Measurements from ENCODE around the gene PARD3B.

Gene PARD3B

DNA sequence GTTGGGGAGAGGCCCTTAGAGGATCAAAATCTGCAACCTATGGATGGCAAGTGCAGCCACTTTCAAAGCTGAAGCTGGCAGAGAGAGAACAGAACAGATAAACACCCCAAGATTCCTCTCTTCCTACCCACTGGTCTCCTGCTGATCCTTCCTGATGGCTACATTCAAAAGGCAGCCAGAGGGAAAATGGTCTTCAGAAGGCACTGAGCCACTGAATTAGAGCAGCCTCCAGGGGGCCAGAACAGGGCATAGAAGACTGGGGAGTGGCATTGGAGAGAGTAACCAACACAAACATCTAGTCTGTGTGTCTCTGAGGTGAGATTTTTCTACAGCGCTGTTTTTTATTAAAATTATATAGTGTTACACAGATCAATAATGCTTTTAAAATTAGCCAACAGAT lies 432.6 kb downstream of the PARD3B start:
- Histone ChIP-seq H3K4me3 (ENCODE audit: insufficient read depth, low read length, poor library complexity, severe bottlenecking) (no peak overlapping the region), H3K9ac (ENCODE audit: low read length) (no peak overlapping the region), H3K27me3 (ENCODE audit: low read length) (no peaks in the 10 kb centered on the region), H4K20me1 (ENCODE audit: low read depth, low read length) (no peaks in the 10 kb centered on the region), H3K36me3 (ENCODE audit: low read length) (no peaks in the 10 kb centered on the region), H3F3A (ENCODE audit: insufficient read depth) (no peaks in the 10 kb centered on the region), H2AFZ (ENCODE audit: low read depth, low read length, severe bottlenecking) (no peak overlapping the region), H3K9me3 (ENCODE audit: insufficient read depth, low read length) (no peaks in the 10 kb centered on the region), H3K4me2 (ENCODE audit: low read depth, low read length, poor library complexity, severe bottlenecking) (no peak overlapping the region), H3K9me2 (replicated peaks; ENCODE audit: insufficient read depth, low read length) (no peaks in the 10 kb centered on the region), H3K79me2 (ENCODE audit: insufficient read depth, low read length) (no peaks in the 10 kb centered on the region), H3K27ac (ENCODE audit: low read depth, low read length) (no peak overlapping the region)
- TF ChIP-seq, protein P1, sequence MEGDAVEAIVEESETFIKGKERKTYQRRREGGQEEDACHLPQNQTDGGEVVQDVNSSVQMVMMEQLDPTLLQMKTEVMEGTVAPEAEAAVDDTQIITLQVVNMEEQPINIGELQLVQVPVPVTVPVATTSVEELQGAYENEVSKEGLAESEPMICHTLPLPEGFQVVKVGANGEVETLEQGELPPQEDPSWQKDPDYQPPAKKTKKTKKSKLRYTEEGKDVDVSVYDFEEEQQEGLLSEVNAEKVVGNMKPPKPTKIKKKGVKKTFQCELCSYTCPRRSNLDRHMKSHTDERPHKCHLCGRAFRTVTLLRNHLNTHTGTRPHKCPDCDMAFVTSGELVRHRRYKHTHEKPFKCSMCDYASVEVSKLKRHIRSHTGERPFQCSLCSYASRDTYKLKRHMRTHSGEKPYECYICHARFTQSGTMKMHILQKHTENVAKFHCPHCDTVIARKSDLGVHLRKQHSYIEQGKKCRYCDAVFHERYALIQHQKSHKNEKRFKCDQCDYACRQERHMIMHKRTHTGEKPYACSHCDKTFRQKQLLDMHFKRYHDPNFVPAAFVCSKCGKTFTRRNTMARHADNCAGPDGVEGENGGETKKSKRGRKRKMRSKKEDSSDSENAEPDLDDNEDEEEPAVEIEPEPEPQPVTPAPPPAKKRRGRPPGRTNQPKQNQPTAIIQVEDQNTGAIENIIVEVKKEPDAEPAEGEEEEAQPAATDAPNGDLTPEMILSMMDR (IDR thresholded peaks at IDR 0.05; ENCODE audit: insufficient read depth, low read length, poor library complexity, severe bottlenecking): no peak
- TF ChIP-seq EZH2phosphoT487 (conservative IDR thresholded peaks at IDR 0.05; ENCODE audit: low read length): no peak

DNA sequence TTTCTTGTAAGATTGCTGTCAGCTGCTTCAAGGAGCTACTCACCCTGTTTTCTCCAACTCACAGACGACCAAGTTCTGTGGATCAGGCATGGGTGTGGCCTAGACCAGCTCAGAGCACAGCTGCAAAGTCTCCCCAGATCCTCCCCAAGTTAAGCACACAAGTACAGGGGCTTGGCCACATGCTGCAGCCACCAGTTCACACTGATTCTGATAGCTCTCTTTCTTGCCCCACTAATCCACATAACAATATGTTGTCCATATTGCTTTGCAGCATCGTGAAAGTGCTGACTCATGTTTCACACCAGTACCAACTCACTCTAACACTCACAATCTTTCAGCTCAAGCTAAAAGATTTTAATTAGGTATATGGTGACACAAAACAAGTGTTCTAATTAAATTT lies 437.0 kb downstream of the PARD3B start:
- H3K4me3 ChIP-seq (ENCODE audit: insufficient read depth, low read length, poor library complexity, severe bottlenecking): no peak overlapping the region
- no peaks in the 10 kb centered on the region for H3K36me3 ChIP-seq (ENCODE audit: low read length)
- H2AFZ ChIP-seq (ENCODE audit: low read depth, low read length, severe bottlenecking): no peak overlapping the region
- no peak overlapping the region for H3K9ac ChIP-seq (ENCODE audit: low read length)
- no peaks in the 10 kb centered on the region for H3K79me2 ChIP-seq (ENCODE audit: insufficient read depth, low read length)
- H3F3A ChIP-seq (ENCODE audit: insufficient read depth): no peaks in the 10 kb centered on the region
- H3K27ac ChIP-seq (ENCODE audit: low read depth, low read length): no peak overlapping the region
- no peak overlapping the region for H3K4me2 ChIP-seq (ENCODE audit: low read depth, low read length, poor library complexity, severe bottlenecking)
- TF ChIP-seq, protein P1 (IDR thresholded peaks at IDR 0.05; ENCODE audit: insufficient read depth, low read length, poor library complexity, severe bottlenecking): no peak
- TF ChIP-seq EZH2phosphoT487 (conservative IDR thresholded peaks at IDR 0.05; ENCODE audit: low read length): no peak
- no peaks in the 10 kb centered on the region for H3K9me2 ChIP-seq (replicated peaks; ENCODE audit: insufficient read depth, low read length)
- no peaks in the 10 kb centered on the region for H4K20me1 ChIP-seq (ENCODE audit: low read depth, low read length)
- H3K27me3 ChIP-seq (ENCODE audit: low read length): no peaks in the 10 kb centered on the region
- no peaks in the 10 kb centered on the region for H3K9me3 ChIP-seq (ENCODE audit: insufficient read depth, low read length)

DNA sequence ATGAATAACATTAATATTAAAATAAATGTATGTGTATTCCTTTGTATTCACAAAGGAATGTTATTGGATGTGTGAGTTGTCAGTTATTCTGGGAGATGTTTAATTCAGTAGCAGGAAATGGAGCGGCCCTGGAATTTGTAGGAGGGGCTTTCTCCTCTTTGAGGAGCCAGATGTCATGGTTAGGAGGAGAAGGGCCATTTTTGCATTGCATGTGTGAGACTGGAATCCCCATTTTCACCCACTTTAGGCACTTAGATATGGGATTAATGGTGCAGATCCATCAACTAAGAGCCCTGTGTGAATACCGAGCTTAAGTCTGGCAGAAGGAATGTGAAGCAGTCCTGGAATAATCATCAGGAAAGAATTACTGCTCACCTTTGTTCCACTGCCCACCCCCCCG lies 439.2 kb downstream of the PARD3B start:
- Histone ChIP-seq H3K4me3 (ENCODE audit: insufficient read depth, low read length, poor library complexity, severe bottlenecking) (no peak overlapping the region), H4K20me1 (ENCODE audit: low read depth, low read length) (no peaks in the 10 kb centered on the region), H3K79me2 (ENCODE audit: insufficient read depth, low read length) (no peaks in the 10 kb centered on the region), H2AFZ (ENCODE audit: low read depth, low read length, severe bottlenecking) (no peak overlapping the region), H3K4me2 (ENCODE audit: low read depth, low read length, poor library complexity, severe bottlenecking) (no peak overlapping the region), H3K9me2 (replicated peaks; ENCODE audit: insufficient read depth, low read length) (no peaks in the 10 kb centered on the region), H3K9me3 (ENCODE audit: insufficient read depth, low read length) (no peaks in the 10 kb centered on the region), H3K27ac (ENCODE audit: low read depth, low read length) (no peak overlapping the region), H3F3A (ENCODE audit: insufficient read depth) (no peaks in the 10 kb centered on the region), H3K27me3 (ENCODE audit: low read length) (no peaks in the 10 kb centered on the region), H3K36me3 (ENCODE audit: low read length) (no peaks in the 10 kb centered on the region), H3K9ac (ENCODE audit: low read length) (no peak overlapping the region)
- TF ChIP-seq EZH2phosphoT487 (conservative IDR thresholded peaks at IDR 0.05; ENCODE audit: low read length): no peak
- TF ChIP-seq, protein P1 (IDR thresholded peaks at IDR 0.05; ENCODE audit: insufficient read depth, low read length, poor library complexity, severe bottlenecking): no peak

Data from SU-DHL-6 (cell line).